HL-60/S4 treated with retinoic acid at 250 ng/mL for 4 days and 3 days (cell line): ENCODE measurements around the gene FAM72D.
"Not testable (repeated sequence)": the region's sequence is repeated elsewhere in the genome, so short reads cannot be mapped to it uniquely, and the experiment has no call there.

Experiments used
- in situ Hi-C: fragments of 300-500 bp; cut with MboI; formaldehyde crosslinking; loops from 2 replicates; pipeline ENCODE4 v1.7.0; 2022; ENCODE audit warnings: low sequenced_read_pairs

FAM72D gene

DNA sequence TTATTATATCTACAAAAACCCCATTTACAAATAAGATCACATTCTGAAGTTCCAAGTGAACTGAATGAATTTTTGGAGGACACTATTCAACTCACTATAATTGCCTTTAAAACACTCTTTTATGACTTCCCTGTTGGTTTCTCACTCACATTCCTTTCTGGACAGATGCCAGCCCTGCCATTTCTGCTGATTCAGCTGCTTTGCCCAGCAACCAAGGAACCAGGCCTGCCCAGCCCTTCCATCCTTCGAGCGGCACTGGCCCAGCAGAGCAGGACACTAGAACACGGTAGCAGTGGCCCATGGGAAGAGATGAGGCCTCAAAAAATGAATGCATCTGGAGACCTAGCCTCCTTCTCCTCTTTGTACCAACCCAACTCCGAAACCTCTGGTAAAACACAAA lies 50.5 kb downstream of the FAM72D start:
- in situ Hi-C loops, result not testable (repeated sequence)

DNA sequence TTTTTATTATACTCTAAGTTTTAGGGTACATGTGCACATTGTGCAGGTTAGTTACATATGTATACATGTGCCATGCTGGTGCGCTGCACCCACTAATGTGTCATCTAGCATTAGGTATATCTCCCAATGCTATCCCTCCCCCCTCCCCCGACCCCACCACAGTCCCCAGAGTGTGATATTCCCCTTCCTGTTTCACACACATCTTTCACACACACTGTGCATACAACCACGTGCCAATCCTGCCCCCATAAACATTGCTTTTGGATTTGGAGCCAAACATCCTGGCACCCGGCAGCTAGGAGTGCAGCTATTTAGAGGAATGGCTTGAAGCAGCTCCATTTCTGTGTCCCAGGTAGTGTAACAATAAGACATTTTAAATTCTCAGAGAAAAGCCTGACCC lies 51.4 kb downstream of the FAM72D start:
- in situ Hi-C loops, result not testable (repeated sequence)

DNA sequence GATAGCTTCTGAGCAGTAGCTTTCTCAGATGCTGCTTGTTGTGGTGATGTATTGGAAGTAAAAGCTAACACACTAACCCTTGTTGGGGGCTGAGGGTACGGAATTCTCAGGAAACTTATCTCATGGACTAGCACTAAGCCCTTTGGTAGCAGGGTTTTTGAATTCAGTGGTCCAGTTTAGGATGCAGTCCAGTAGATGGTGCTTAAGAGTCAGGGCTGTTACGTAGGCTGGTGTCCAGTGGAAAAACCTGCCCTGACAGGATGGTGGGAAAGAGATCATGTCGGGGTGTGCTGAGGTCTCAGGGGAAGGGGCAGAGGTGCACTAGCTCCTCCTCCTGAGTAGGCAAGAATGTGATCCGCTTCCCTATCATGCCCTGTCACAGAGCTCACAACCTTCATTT lies 59.6 kb downstream of the FAM72D start:
- in situ Hi-C loops, result not testable (repeated sequence)

GRCh38 chr1:145155873-145156272 lies 60.1 kb downstream of the FAM72D start:
- in situ Hi-C loops, result not testable (repeated sequence)

GRCh38 chr1:145156891-145157610 lies 61.3 kb downstream of the FAM72D start:
- in situ Hi-C loops, result not testable (repeated sequence)

DNA sequence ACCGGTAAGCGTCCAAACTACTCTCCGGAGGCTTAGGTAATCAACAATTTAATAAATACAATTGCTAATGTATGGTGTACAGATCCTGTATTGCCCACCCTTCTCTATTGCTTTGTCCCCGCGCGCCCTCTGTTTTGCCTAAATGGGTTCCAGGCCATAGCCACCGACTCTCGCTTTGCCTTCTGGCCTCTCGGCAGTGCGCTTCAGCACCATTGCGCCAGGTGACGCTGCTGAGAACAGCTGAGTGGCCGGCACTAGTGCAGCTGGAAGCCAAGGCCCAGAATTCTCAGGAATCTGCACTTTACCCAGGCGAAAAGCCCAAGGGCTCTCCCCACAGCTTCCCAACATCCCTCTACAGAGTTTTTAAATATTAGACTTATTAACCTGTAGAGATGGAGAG lies 61.9 kb downstream of the FAM72D start:
- in situ Hi-C loops, result not testable (repeated sequence)

DNA sequence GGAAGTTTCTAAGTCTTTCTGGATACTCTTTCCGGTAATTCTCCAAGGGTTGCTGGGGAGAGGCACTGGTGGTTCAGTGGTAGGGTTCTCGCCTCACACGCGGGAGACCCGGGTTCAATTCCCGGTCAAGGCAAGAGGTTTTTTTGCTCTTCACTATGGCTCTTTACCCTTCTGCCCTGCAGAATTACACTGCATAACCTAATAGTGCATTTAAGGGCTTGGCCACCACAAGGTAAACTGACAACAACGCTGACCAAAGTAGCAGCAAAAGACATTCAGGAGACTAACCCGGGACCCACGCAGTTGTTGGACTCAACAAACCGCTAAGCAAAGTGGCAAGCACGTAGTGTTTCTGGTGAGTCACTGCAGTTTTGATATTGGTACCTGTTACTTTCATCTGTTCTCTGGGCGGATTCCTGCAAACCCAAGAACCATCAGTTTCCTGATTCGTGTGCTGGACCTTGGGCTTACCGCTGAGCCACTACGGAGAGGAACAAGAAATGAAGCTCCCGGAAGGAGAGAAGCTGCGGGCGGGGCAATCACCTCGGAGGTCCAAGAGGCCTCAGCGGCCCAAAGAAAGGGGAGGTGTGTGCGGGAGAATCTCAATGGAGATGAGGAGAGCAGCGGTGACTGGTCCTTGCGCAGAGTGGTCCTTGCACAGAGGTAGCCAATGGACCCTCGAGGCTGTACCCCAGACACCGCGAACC lies 65.4 kb downstream of the FAM72D start:
- in situ Hi-C loops, result not testable (repeated sequence)
